H9 (cell line): Measurements from ENCODE around the gene CDHR2. TPM values are rescaled to one million over a fixed set of nuclear protein-coding genes. Genes with fewer than 3 reads are reported as not detected.

ENCODE experiments used
- DNase-seq: peaks from one replicate; pipeline ENCODE4 v3.0.0-alpha.2; 2017
- H2AFZ ChIP-seq: one replicate; pipeline ENCODE4 v1.6.1; 2013; ENCODE audit warnings: mild to moderate bottlenecking, low read length, control low read depth, moderate library complexity
- H2AK5ac ChIP-seq: 2 replicates; pipeline ENCODE4 v1.6.1; 2013; ENCODE audit warnings: low read length, control low read depth, mixed read lengths; ENCODE audit not compliant: insufficient read length
- H2BK120ac ChIP-seq: one replicate; pipeline ENCODE4 v1.6.1; 2013; ENCODE audit warnings: low read depth, mild to moderate bottlenecking, low read length, control low read depth, inconsistent platforms; ENCODE audit not compliant: poor library complexity, severe bottlenecking
- H2BK12ac ChIP-seq: 2 replicates; pipeline ENCODE4 v1.6.1; 2013; ENCODE audit warnings: low read length, control low read depth, mixed read lengths, low read depth; ENCODE audit not compliant: insufficient read length
- H2BK15ac ChIP-seq: 2 replicates; pipeline ENCODE4 v1.6.1; 2013; ENCODE audit warnings: low read depth, low read length, control low read depth
- H2BK20ac ChIP-seq: one replicate; pipeline ENCODE4 v1.6.1; 2013; ENCODE audit warnings: low read depth, mild to moderate bottlenecking, low read length, control low read depth, inconsistent platforms; ENCODE audit not compliant: poor library complexity, severe bottlenecking
- H2BK5ac ChIP-seq: 2 replicates; pipeline ENCODE4 v1.6.1; 2013; ENCODE audit warnings: low read length, control low read depth, mixed read lengths; ENCODE audit not compliant: insufficient read length
- H3K14ac ChIP-seq: 2 replicates; pipeline ENCODE4 v1.6.1; 2013; ENCODE audit warnings: low read length, control low read depth; ENCODE audit not compliant: insufficient read depth
- H3K18ac ChIP-seq: 2 replicates; pipeline ENCODE4 v1.6.1; 2013; ENCODE audit warnings: low read depth, mild to moderate bottlenecking, mixed read lengths, low read length, control low read depth; ENCODE audit not compliant: insufficient read length
- H3K23ac ChIP-seq: 2 replicates; pipeline ENCODE4 v1.6.1; 2013; ENCODE audit warnings: low read length, control low read depth, mixed read lengths, low read depth; ENCODE audit not compliant: insufficient read length
- H3K23me2 ChIP-seq: 2 replicates; pipeline ENCODE4 v1.6.1; 2013; ENCODE audit warnings: low read depth, mild to moderate bottlenecking, mixed read lengths, low read length, control low read depth; ENCODE audit not compliant: insufficient read length, poor library complexity, severe bottlenecking
- H3K27ac ChIP-seq: 2 replicates; pipeline ENCODE4 v1.5.1; 2013; ENCODE audit warnings: low read length, control low read depth, mixed read lengths, low read depth; ENCODE audit not compliant: insufficient read length
- H3K27me3 ChIP-seq: 2 replicates; pipeline ENCODE4 v1.6.1; 2013; ENCODE audit warnings: low read length, control low read depth, inconsistent platforms; ENCODE audit not compliant: insufficient read depth
- H3K4ac ChIP-seq: 2 replicates; pipeline ENCODE4 v1.6.1; 2013; ENCODE audit warnings: low read depth, mild to moderate bottlenecking, control low read depth, inconsistent platforms, low read length, moderate library complexity
- H3K4me1 ChIP-seq: 2 replicates; pipeline ENCODE4 v1.6.1; 2013; ENCODE audit warnings: low read length, control low read depth, inconsistent platforms; ENCODE audit not compliant: insufficient read depth
- H3K4me2 ChIP-seq: 2 replicates; pipeline ENCODE4 v1.6.1; 2013; ENCODE audit warnings: low read length, control low read depth, mixed read lengths; ENCODE audit not compliant: insufficient read length, insufficient read depth
- H3K56ac ChIP-seq: 2 replicates; pipeline ENCODE4 v1.6.1; 2013; ENCODE audit warnings: low read depth, mild to moderate bottlenecking, mixed read lengths, low read length, control low read depth; ENCODE audit not compliant: insufficient read length
- H3K79me1 ChIP-seq: 2 replicates; pipeline ENCODE4 v1.6.1; 2013; ENCODE audit warnings: low read depth, mild to moderate bottlenecking, moderate library complexity, low read length, control low read depth, inconsistent platforms; ENCODE audit not compliant: insufficient read depth, poor library complexity, severe bottlenecking
- H3K79me2 ChIP-seq: 2 replicates; pipeline ENCODE4 v1.6.1; 2013; ENCODE audit warnings: low read length, control low read depth, inconsistent platforms; ENCODE audit not compliant: insufficient read depth
- H3K9ac ChIP-seq: 2 replicates; pipeline ENCODE4 v1.6.1; 2013; ENCODE audit warnings: low read length, control low read depth, mixed read lengths; ENCODE audit not compliant: insufficient read length; ENCODE audit errors: extremely low read depth
- H3K9me3 ChIP-seq: one replicate; pipeline ENCODE4 v1.6.1; 2013; ENCODE audit warnings: low read depth, low read length, inconsistent platforms; ENCODE audit not compliant: control insufficient read depth
- H3T11ph ChIP-seq: one replicate; pipeline ENCODE4 v1.6.1; 2013; ENCODE audit warnings: mild to moderate bottlenecking, low read length, control low read depth, inconsistent platforms
- H4K20me1 ChIP-seq: one replicate; pipeline ENCODE4 v1.6.1; 2013; ENCODE audit not compliant: control insufficient read depth, insufficient read length, insufficient read depth
- H4K5ac ChIP-seq: 2 replicates; pipeline ENCODE4 v1.6.1; 2013; ENCODE audit warnings: low read depth, mild to moderate bottlenecking, mixed read lengths, low read length, control low read depth; ENCODE audit not compliant: insufficient read length
- H4K8ac ChIP-seq: replicated peaks from 2 replicates; pipeline ENCODE4 v1.6.1; 2013; ENCODE audit warnings: low read length, control low read depth, mixed read lengths, low read depth; ENCODE audit not compliant: insufficient read length
- H4K91ac ChIP-seq: 2 replicates; pipeline ENCODE4 v1.6.1; 2013; ENCODE audit warnings: low read depth, mild to moderate bottlenecking, moderate library complexity, mixed read lengths, low read length, control low read depth; ENCODE audit not compliant: insufficient read length
- H3K27ac Mint-ChIP-seq, 3 experiments: 2 replicates in 2 of 3; 3 replicates in 1 of 3; pipeline ENCODE4 v1.8.0; 2020 to 2021; ENCODE audit warnings: mixed read lengths in 3 of 3, mild to moderate bottlenecking in 1 of 3, moderate library complexity in 1 of 3
- H3K27me3 Mint-ChIP-seq: 2 replicates; pipeline ENCODE4 v1.8.0; 2021; ENCODE audit warnings: low read depth, mild to moderate bottlenecking, moderate library complexity, mixed read lengths
- H3K36me3 Mint-ChIP-seq, 3 experiments: 2 replicates in 2 of 3; 3 replicates in 1 of 3; pipeline ENCODE4 v1.8.0; 2020 to 2021; ENCODE audit warnings: low read depth in 3 of 3, mixed read lengths in 3 of 3; ENCODE audit not compliant: insufficient read depth in 1 of 3
- H3K4me1 Mint-ChIP-seq, 2 experiments: 2 replicates each; pipeline ENCODE4 v1.8.0; 2020; ENCODE audit warnings: mixed read lengths in 2 of 2
- H3K4me3 Mint-ChIP-seq, 2 experiments: 2 replicates in 1 of 2; 3 replicates in 1 of 2; pipeline ENCODE4 v1.8.0; 2020 to 2021; ENCODE audit warnings: mild to moderate bottlenecking in 2 of 2, mixed read lengths in 2 of 2, moderate library complexity in 1 of 2
- H3K9me3 Mint-ChIP-seq, 2 experiments: 2 replicates in 1 of 2; 3 replicates in 1 of 2; pipeline ENCODE4 v1.8.0; 2020; ENCODE audit warnings: mild to moderate bottlenecking in 2 of 2, mixed read lengths in 2 of 2, moderate library complexity in 1 of 2
- WGBS: extraction: QIAGEN DNeasy Blood & Tissue Kit; methylation state at CpG from one replicate; pipeline ENCODE4 v1.1.7; 2013; ENCODE audit warnings: missing lambda C conversion rate, low lambda C conversion rate, mixed read lengths; ENCODE audit not compliant: insufficient read length; ENCODE audit errors: extremely low coverage; 5-methylcytosine and 5-hydroxymethylcytosine counted together
- total RNA-seq: library from RNA; stranded (reverse); gene quantifications from 2 replicates; pipeline ENCODE4 v1.2.1, GENCODE V29; 2021
- TF ChIP-seq, protein P1 (sequence below): fragments of 200-600 bp; sonication (generic); conservative IDR thresholded peaks from 3 replicates; pipeline ENCODE4 v1.8.0; 2021; ENCODE audit warnings: antibody characterized with exemption, mild to moderate bottlenecking

Gene CDHR2
- total RNA-seq, 1 experiment from 2014 or later = 0.90 TPM

DNA sequence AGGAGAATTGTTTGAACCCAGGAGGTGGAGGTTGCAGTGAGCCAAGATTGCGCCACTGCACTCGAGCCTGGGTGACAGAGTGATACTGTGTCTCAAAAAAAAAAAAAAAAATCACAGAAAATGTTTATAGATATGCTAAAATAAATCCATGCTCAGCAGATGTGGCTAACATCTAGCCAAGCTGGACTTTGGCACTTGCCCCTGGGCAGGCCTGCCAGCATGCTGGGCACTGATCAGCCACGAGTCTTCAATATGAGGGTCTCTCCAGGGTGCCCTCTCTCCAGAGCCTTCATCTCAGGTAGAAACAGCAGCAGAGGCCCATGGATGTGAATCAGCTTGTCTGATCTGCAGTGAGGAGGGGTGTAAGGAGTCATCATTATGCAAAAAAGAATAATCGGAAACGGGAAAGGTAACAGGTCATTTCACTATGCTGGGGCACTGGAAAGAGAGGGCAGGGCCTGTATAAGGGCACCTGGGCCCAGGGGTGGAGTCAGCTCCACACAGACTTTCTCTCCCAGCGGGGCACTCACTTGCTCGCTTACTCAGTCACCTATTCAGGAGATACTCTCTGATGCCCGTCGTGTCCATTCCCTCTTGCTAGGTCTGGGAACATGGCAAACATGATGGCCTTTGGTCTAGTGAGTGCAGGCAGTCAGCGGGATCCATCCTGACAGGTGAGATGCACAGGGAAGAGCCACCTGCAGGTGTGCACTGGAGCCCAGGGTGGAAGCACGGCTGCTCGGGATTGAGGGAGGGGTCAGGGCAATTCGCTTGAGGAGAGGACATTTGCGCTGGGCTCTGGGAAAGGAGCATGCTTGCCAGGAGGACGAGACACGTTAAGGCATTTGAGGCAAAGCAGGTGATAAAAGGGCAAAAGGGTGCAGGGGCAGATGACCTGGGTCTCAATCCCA, 29.1 kb upstream of the CDHR2 start:
- Histone ChIP-seq H3K14ac (no peak overlapping the region), H2BK5ac (no peak overlapping the region), H3K79me1 (no peaks in the 10 kb centered on the region), H2BK12ac (no peak overlapping the region), H3K27ac (no peak overlapping the region), H2BK15ac (no peak overlapping the region), H3K9ac (no peak overlapping the region), H3K23me2 (no peaks in the 10 kb centered on the region), H3K56ac (no peak overlapping the region), H2BK120ac (no peak overlapping the region), H3K27me3 (0 out of 2 replicates have a peak, but pooled peaks cover 2% of the 10 kb centered on the region), H2AK5ac (no peak overlapping the region), H4K5ac (no peak overlapping the region), H4K20me1 (no peaks in the 10 kb centered on the region), H3K9me3 (no peaks in the 10 kb centered on the region), H3T11ph (no peak overlapping the region), H2BK20ac (no peak overlapping the region), H3K79me2 (no peaks in the 10 kb centered on the region), H4K91ac (no peak overlapping the region), H2AFZ (no peak overlapping the region), H3K4ac (no peak overlapping the region), H3K4me1 (no peaks in the 10 kb centered on the region), H3K4me2 (no peak overlapping the region), H3K18ac (no peak overlapping the region), H4K8ac (no peak overlapping the region), H3K23ac (no peak overlapping the region)
- TF ChIP-seq, protein P1, sequence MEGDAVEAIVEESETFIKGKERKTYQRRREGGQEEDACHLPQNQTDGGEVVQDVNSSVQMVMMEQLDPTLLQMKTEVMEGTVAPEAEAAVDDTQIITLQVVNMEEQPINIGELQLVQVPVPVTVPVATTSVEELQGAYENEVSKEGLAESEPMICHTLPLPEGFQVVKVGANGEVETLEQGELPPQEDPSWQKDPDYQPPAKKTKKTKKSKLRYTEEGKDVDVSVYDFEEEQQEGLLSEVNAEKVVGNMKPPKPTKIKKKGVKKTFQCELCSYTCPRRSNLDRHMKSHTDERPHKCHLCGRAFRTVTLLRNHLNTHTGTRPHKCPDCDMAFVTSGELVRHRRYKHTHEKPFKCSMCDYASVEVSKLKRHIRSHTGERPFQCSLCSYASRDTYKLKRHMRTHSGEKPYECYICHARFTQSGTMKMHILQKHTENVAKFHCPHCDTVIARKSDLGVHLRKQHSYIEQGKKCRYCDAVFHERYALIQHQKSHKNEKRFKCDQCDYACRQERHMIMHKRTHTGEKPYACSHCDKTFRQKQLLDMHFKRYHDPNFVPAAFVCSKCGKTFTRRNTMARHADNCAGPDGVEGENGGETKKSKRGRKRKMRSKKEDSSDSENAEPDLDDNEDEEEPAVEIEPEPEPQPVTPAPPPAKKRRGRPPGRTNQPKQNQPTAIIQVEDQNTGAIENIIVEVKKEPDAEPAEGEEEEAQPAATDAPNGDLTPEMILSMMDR = peak; percentile 30; the same call in 2 of the 3 replicates
- peaks cover 3% of the 10 kb centered on the region for H3K27me3 Mint-ChIP-seq
- H3K4me3 Mint-ChIP-seq = no peak overlapping the region
- H3K4me1 Mint-ChIP-seq = peaks cover 14% of the 10 kb centered on the region in 2 experiments
- H3K9me3 Mint-ChIP-seq = no peaks in the 10 kb centered on the region
- no CpG with 5 or more reads among the region's 16 CpGs for WGBS
- H3K27ac Mint-ChIP-seq = peak overlapping the region in 2 of 3 experiments; percentile 7 to 25; a peak in 2 of 7 replicates
- no peaks in the 10 kb centered on the region for H3K36me3 Mint-ChIP-seq
- DNase-seq = no peak
